Stimulated activated naive CD4-positive, alpha-beta T cell treated with Interleukin-2 at 50 U/mL for 16 hours (primary cell): ENCODE data around the gene BSDC1.
"Not testable (repeated sequence)": the region's sequence is repeated elsewhere in the genome, so short reads cannot be mapped to it uniquely, and the experiment has no call there.

Experiments
- DNase-seq: peaks from one replicate; lab custom pipeline; 2025; lab: John Stamatoyannopoulos, UW

Gene BSDC1

DNA sequence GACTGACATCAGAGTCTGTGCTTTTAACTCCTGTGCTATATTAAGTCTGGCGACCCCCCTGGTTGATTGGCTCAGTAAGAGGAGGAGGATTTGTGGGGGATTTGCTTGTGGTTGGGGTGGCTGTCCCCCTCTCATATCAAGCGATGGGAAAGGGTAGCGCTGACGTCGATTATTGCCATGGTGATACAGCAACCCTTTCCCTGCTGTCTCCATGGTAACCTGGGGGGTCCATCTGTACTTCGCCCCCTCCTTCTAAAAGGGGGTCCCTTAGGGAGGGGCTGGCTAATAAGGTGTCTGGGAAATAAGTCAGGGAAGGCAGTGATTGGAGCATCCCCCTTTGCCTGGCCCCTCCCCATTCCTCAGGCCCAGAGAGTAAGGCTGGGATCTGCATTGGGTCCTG, 36.6 kb downstream of the BSDC1 start:
- no peak for DNase-seq

DNA sequence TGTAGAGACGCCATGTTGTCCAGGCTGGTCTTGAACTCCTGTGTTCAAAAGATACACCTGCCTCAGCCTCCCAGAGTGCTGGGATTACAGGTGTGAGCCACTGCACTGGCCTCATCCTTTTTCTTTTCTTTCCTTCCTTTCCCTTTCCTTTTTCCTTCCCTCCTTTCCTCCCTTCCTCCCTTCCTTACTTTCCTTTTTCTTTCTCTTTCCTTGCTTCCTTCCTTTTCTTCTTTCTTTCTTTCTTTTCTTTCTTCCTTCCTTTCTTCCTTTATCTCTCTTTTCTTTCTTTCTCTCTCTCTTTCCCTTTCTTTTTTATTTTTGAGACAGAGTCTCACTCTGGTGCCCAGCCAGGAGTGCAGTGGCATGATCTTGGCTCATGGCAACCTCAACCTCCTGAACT, 37.8 kb downstream of the BSDC1 start:
- no peak for DNase-seq

DNA sequence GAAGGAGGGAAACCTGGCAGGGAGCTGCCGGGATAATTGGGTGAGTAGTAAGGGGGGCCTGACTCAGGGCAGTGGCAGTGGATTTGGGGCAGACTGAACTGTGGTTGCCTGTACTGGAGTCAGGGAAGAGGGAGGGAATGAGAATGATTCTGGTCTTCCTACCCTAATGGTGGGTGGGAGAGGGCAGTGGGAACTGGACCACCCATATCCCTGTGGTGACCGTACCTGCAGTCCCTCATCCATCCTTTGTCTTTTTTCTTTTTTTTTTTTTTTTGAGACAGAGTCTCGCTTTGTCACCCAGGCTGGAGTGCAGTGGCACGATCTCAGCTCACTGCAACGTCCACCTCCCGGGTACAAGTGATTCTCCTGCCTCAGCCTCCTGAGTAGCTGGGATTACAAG, 38.5 kb downstream of the BSDC1 start:
- DNase-seq = not testable (repeated sequence)

DNA sequence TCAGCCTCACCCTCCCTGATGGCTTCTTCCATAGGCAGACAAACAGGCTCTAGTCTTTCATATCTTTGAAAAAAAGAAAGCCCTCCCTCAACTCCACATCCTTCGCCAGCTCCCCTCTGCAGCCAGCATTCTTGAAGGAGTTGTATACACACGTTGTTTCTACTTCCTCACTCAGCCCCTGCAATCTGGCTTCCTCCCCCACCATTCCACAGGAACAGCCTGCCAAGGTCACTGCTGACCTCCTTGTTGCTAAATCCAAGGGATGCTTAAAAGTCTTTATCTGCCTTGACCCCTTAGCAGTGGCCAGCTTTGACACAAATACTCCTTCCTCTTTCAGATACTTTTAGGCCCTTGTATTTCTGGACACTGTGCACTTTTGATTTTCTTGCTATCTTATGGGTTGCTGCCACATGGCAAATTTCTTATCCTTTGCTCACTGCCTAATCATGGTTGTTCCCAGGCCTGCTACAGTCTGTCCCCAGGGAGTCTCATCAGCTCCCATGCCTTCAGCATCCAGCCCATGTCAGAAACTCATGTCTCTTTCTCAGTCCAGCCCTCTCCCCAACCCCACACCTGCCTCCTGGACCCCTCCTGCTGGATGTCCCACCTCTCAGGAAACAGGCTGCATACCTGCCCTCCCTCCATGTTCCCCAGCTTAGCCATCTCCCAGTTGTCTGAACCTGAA, 40.2 kb downstream of the BSDC1 start:
- DNase-seq = no peak

DNA sequence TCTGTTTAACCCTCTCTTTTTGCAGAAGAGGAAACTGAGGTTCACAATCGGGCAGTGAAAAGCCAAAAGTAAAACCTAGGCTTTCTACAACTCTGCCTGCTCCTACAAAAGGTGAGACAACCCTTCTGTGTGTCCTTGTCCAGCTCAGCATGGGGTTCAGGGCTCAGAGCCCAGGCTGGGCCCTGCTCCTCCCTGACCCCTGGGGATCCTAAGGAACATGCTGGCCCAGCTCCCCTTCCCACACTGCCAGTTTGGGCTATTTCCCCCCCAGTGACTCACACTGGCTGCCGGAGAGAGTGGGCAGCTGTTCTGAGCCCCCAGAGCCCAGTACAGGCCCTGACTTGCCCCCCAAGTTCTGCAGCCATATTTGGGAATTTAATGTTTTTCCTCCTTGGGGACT, 40.8 kb downstream of the BSDC1 start:
- no peak for DNase-seq

DNA sequence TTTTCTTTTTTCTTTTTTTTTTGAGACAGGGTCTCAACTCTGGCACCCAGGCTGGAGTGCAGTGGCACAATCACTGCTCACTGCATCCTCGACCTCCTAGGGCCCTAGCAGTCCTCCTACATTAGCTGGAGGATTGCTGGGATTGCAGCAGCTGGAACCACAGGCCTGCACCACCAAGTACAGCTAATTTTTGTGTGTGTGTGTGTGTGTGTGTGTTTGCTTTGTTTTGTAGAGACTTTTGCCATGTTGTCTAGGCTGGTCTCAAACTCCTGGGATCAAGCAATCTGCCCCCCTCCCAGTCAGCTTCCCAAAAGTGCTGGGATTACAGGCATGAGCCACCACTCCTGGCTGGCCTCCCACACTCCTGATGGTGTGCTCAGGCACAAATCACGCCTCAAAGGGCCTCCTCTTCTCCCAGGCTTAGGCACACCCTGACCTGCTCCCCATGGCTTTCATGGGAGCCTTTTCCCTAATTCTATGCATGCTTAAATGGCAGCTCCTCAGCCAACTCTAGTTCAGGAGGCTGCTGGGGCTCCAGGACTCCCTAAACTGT, 41.3 kb downstream of the BSDC1 start:
- DNase-seq = no peak

DNA sequence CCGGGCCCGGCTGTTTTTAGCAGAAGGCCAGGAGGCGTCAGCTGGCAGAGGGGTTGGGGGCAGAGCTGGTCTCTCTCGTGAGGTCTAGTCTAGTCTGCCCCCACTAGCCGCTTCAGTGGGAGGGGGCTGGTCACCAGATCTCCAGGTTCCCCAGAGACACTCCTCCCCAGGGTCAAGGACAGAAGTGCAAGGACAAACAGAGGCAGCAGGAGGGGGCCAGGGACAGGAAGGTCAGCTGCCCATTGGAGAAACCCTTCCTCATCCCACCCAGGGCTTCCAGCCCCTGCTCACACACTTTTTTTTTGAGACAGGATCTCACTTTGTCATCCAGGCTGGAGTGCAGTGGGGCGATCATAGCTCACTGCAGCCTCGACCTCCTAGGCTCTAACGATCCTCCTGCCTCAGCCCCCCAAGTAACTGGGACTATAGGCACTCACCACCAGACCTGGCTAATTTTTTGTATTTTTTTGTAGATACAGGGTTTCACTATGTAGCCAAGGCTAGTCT, 41.9 kb downstream of the BSDC1 start:
- DNase-seq = no peak

DNA sequence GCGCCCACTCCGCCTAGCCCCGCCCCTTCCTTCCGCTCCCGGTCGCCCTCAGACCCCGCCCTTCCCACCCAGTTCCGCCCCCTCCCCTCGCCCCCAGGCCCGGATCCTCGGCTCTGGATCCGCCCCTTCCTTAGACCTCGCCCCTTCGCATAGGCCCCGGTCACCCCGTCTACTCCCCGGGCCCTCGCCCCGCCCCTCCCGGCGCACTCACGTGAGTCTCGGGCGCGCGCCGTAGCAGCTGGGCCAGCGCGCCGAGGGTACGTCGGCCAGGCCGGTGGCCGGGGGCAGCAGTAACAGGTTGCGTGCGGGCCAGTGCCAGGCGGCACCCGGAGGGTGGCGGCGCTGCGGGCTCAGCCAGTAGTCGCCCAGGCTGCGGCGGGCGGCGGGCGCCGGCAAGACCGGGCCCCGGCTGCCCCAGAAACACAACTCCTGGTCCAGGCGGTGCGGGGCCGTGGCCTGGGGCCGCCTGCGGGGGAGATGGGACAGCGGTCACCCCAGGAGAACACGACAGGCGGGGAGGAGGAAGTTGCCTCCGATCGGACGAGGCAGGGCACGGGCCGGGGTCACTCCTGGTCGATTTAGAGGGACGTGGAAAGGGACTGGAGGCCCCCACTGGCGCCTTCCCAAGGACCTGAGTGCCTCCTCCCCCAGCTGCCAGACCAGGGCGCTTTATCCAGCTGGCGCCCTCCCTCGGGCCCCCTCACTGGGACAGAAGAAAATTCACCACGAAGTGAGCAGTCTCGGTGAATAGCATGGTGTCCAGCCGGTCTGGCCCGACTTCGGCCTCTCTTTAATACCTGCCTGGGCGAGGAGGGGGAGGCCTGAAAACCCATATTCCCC, 42.6 kb downstream of the BSDC1 start:
- DNase-seq = peak; percentile 92

DNA sequence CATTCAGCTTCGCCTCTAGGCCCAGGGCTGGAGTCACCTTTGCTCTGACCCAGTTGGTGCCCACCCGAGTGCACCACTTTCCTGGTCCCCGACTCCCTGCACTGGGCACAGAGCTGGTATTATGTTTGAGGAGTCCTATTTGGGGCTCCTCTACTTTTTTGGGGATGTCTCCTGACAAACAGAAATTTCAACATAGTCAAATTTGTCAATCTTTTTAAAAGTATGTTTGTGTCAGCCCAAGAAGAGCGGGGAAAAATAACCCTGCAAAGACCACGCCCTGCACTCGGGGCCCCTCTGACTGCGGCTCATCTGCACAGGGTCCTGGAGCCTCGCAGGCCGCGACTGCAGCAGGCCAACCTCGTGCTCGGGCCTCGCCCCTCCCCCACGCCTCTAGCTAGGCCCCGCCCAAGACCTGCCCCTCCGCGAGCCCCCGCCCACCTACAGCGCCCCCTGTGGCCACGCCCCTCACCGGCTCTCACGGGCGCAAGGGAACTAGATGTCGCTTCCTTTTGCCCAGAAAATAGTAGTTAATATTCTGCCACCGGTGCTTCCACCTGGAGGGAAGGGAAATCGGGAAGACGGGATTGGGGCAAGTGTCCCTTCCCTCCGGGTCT, 43.3 kb downstream of the BSDC1 start:
- peak; percentile 83 for DNase-seq

DNA sequence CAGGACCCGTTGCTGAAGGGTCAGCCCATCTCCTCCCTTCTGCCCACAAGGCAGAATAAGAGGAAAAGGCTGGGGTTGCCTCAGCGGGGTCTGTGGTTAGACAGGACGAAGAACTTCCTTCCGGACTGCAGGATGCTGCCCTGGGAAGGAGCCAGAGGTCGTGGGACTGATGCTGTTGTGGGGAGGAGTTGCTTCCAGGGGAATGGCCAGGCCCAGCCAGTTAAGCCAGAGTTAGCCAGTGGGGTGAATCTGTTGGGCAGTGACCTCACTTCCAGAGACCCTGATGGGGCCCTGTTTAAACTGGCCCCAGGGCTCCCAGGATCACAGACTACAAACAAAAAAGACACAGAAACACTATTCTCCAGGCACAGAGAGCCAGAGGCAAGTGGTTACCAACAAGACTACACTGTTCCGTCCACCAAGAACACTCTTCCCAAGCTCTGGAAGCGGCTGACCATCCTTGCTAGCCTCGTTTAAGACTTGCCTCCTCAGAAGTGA, 45.0 kb downstream of the BSDC1 start:
- DNase-seq = no peak

DNA sequence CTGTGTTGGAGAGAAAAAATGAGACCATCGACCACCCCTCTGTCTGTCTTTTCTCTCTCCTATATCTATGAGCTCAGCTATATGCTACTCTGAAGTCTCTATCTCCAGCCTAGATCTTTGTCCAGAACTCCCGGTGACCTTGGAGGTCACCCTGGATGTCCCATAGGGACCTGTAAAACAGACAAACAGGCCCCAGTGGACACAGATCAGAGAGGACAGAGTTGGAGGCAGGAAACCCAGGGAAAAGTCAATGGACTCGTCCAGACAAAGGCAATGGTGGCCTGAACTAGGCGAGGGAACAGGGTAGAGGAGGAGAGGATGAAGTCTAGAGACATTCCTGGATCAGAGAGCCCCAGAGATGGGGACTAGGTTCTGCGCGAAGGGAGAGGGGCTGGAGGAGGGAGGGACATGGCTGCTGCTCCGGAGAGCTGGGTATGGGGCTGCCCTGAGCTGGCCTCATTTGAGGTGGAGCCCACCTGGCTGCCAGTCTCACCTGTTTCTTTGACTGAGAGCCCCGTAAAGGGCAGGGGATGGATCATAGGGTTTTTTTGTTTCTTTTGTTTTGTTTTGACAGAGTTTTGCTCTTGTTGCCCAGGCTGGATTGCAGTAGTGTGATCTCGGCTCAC, 47.6 kb downstream of the BSDC1 start:
- DNase-seq = no peak

DNA sequence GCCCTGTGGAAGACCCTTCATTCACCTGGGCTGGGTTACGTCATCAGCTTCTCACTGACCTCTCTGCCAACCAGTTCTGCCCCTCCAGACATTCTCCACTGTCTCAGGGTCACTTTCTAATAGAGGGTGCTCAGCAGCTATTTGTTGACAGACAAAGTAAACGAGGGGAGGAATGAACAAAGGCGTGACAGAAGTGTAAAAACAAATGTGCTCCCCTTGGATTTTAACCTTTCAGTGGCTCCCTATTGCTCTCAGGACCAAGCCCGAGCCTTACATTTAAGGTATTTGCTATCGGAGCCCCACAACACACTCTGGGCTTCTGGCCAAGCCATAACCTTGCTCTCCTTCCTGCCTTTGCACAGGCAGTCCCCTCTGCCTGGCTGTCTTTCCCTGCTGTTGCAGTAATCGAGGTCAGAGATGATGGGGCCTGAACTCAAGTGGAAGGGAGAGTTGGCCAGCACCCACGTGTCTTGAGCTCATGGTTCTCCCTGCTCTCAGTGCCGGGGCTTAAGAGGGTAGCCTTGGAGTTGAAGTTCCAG, 48.9 kb downstream of the BSDC1 start:
- DNase-seq = no peak

DNA sequence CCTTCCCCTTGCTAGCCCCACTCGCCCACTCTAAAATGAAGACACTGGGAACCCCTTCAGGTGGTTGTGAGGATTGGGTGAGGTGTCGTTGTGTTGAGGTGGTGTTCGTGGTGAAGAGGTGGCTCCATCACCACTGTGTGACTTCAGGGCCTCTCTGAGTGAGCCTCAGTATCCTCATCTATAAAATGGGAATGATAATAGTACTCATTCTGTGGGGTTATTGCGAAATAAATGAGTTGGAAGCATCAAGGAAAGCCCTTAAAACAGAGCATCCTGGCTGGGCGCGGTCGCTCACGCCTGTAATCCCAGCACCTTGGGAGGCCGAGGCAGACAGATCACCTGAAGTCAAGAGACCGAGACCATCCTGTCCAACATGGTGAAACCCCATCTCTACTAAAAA, 51.5 kb downstream of the BSDC1 start:
- DNase-seq = no peak

DNA sequence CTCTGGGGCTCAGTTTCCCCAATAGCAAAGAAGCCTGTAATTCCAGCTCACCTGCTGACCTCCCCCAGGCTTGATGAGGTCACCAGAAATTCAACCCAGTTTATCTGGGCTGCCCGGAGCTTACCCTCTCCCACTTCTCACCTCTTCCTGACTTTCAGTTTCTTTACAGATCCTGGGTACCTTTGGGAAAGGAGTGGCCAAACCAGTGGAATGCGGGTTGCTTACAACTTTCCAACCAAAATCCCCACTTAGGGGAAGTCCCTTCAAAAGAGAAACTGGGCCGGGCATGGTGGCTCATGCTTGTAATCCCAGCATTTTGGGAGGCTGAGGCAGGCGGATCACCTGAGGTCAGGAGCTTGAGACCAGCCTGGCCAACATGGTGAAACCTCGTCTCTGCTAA, 52.3 kb downstream of the BSDC1 start:
- no peak for DNase-seq

DNA sequence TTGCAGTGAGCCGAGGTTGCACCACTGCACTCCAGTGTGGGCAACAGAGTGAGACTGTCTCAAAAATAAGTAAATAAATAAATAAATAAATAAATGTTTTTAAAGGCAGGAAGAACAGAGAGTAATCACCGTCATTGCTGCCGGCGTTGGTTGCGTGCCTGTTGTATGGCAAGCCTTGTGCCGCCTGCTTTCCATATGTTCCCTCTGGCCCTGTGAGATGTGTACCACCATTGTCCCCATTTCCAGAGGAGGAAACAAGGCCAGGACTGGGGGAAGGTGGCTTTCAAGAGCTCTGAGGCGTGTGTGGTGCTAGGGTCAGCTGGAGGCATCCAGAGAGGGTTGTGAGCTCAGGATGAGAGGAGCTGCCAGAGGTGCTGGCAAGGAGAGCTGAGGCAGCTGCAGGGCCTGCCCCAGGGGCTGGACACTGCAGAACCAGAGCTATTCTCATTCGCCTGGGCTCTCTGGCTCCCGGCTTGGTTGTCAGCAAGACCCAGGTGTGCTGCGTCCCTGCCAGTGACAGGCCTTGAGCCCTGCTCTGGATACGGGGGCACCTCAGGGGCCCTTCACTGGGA, 53.0 kb downstream of the BSDC1 start:
- no peak for DNase-seq

DNA sequence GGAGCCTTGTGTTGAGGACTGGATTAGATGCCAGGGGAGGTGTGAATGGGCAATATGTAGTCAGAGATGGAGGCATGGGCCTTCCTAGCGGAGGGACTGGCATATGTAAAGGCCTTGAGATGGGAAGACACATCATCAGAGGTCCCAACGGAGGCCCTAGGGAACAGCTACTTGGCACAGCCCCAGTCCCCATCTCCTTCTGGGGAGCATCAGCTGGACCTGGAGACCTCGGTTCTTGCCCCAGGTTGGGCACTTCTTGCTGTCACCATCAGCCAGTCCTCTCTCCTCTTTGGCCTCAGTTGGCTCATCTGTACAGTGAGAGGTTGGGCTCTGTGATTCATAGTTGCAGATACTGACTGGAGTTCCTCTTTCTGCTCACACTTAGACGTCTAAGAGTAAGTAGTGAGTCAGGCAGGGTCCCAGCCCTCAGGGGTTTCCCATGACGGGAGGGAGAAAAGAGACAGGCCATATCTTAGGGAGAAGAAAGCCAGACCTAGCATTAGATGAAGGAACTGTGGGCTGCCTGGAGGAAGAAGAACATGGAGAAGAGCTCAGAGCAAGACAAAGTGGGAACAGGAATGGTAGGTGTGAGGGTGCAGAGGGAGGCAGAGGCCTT, 54.8 kb downstream of the BSDC1 start:
- peak; percentile 20 for DNase-seq

DNA sequence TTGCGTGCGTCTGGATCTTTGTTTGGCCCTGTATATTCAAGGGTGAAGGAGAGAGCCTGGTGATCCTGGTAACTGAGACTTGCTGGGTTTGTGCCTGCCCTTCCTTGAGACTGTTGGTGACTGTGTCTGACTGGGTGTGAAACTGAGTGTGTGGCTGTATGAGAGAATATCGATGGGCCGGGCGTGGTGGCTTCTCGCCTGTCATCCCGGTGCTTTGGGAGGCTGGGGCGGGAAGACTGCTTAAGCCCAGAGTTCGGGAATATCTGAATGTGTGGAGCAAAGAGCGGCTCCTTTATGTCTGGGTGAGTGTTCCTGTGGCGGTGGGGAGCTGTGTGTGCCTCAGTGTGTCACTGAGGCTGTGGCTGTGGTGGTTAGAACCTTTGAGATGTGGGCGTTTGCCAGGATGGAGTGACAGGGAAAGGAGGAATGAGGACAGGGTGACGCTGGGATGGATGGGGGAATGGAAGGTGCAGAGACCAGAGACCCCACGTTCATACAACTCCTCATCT, 55.5 kb downstream of the BSDC1 start:
- DNase-seq = no peak

DNA sequence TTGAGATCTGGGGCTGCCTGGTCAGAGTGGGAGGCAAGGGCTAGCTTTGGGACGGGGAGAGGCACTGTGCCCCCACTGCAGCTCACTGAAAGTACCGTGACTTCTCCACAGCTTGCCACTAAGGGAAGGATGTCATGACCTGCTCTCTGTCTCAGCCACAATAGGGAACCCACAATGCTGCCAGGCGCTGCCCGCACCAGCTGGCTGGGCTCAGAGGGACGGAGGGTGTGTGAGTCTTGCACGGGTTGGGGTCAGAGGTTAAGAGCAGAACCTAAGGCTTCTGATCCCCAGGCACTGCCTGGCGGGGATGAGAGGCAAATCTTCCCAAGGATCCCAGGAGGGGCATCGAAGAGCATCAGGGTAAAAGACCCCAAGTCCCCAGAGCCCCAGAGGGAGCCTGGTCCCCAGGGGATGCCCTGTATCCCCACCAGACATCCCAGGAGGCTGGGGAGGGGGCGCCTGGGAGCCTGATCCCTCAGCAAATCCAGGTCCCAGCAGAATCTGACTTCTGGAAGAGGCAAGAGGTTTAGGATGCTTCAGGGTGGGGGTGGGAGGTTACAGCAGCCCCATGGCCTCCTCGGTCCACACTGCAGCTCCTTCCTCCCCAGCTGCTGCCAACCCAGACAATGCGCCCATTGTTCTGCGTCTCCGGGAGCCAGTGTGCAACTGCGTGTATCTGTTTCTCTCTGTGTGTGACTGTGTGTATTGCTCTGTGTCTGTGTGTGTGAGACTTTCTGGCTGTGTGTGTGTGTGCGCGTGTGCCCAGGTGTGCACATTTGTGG, 56.2 kb downstream of the BSDC1 start:
- no peak for DNase-seq

DNA sequence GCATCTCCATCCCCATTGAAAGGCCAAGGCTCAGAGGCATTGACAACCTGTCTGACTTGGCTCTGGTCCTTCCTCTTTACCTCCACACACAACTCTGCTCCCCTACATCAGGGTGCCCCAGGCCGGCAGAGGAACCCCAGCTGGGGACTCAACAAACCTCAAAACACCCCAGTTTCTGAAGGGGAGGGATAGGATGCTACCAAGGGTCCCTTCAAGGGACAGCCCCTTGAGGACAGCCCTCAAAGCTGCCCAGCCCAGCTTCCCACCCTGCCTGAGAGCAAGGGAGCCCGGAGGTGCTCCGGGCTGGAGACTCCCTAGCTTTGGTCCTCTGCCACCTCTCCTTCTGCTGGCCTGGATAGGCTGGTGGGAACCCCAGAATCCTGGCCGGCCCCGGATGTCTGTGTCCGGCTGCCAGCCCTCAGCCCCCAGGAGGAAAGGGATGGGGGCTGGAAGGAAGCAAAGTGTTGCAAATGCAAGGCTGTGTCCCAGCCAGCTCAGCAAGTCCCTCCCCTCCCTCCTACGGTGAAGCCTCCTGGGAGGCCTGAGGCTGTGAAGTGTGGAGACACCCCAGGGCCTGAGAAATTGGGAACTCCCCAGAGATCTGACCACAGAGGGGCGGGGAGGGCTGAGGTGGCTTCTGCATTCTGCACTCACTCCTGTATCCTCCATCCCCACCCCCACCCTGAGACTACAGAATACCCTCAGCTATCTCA, 57.1 kb downstream of the BSDC1 start:
- DNase-seq = peak; percentile 57
